ENCODE measurements around the gene AGBL5.

The AGBL5 gene

GRCh38 chr2:27038012-27038411 lies 13.5 kb upstream of the AGBL5 start:
- H3K4me1 ChIP-seq = peaks cover 7% of the 10 kb centered on the region; the same call in 1 of the 2 replicates
- H3K27me3 ChIP-seq = no peaks in the 10 kb centered on the region
- DNase-seq = no peak
- no peaks in the 10 kb centered on the region for H3K9me3 ChIP-seq
- TF ChIP-seq CTCF (IDR thresholded peaks at IDR 0.05; ENCODE audit: low read depth, low read length) = no peak
- H3K4me3 ChIP-seq (ENCODE audit: low read depth, low read length) = no peak overlapping the region
- H3K36me3 ChIP-seq = peaks cover 67% of the 10 kb centered on the region

- Histone ChIP-seq H3K9me3 (no peaks in the 10 kb centered on the region), H3K4me1 (peaks cover 7% of the 10 kb centered on the region; the same call in 1 of the 2 replicates), H3K4me3 (ENCODE audit: low read depth, low read length) (no peak overlapping the region), H3K36me3 (peaks cover 67% of the 10 kb centered on the region), H3K27me3 (no peaks in the 10 kb centered on the region)
- no peak for TF ChIP-seq CTCF (IDR thresholded peaks at IDR 0.05; ENCODE audit: low read depth, low read length)
- DNase-seq = no peak
Measured at GRCh38 chr2:27038631-27039339, 12.7 kb upstream of the AGBL5 start.

- Histone ChIP-seq H3K4me1 (peaks cover 7% of the 10 kb centered on the region; the same call in 1 of the 2 replicates), H3K4me3 (ENCODE audit: low read depth, low read length) (no peak overlapping the region), H3K9me3 (no peaks in the 10 kb centered on the region), H3K36me3 (peaks cover 67% of the 10 kb centered on the region), H3K27me3 (no peaks in the 10 kb centered on the region)
- no peak for DNase-seq
- no peak for TF ChIP-seq CTCF (IDR thresholded peaks at IDR 0.05; ENCODE audit: low read depth, low read length)
Measured at GRCh38 chr2:27039426-27039825, 12.0 kb upstream of the AGBL5 start.

GRCh38 chr2:27039871-27040270 lies 11.6 kb upstream of the AGBL5 start:
- DNase-seq = no peak
- no peak overlapping the region for H3K4me3 ChIP-seq (ENCODE audit: low read depth, low read length)
- peaks cover 7% of the 10 kb centered on the region; the same call in 1 of the 2 replicates for H3K4me1 ChIP-seq
- TF ChIP-seq CTCF (IDR thresholded peaks at IDR 0.05; ENCODE audit: low read depth, low read length) = no peak
- no peaks in the 10 kb centered on the region for H3K27me3 ChIP-seq
- H3K9me3 ChIP-seq = no peaks in the 10 kb centered on the region
- H3K36me3 ChIP-seq = peaks cover 66% of the 10 kb centered on the region

- DNase-seq = no peak
- Histone ChIP-seq H3K36me3 (peaks cover 62% of the 10 kb centered on the region), H3K4me3 (ENCODE audit: low read depth, low read length) (no peak overlapping the region), H3K4me1 (peaks cover 7% of the 10 kb centered on the region; the same call in 1 of the 2 replicates), H3K9me3 (no peaks in the 10 kb centered on the region), H3K27me3 (no peaks in the 10 kb centered on the region)
- no peak for TF ChIP-seq CTCF (IDR thresholded peaks at IDR 0.05; ENCODE audit: low read depth, low read length)
Measured at GRCh38 chr2:27040282-27040681, 11.2 kb upstream of the AGBL5 start.

GRCh38 chr2:27041752-27042151 lies 9.7 kb upstream of the AGBL5 start:
- Histone ChIP-seq H3K36me3 (peaks cover 47% of the 10 kb centered on the region), H3K9me3 (no peaks in the 10 kb centered on the region), H3K4me3 (ENCODE audit: low read depth, low read length) (no peak overlapping the region), H3K4me1 (peaks cover 7% of the 10 kb centered on the region; the same call in 1 of the 2 replicates), H3K27me3 (no peaks in the 10 kb centered on the region)
- DNase-seq = no peak
- no peak for TF ChIP-seq CTCF (IDR thresholded peaks at IDR 0.05; ENCODE audit: low read depth, low read length)

Measured in BE2C (cell line).